ENCODE results near the gene ADSS1.

- TF ChIP-seq EZH2 (IDR thresholded peaks at IDR 0.05) = no peak
- TF ChIP-seq ZBTB33 (IDR thresholded peaks at IDR 0.05; ENCODE audit: extremely low read depth, insufficient replicate concordance, low read length) = no peak
- no peak for TF ChIP-seq CTCF (IDR thresholded peaks at IDR 0.05 in 2 of 3, conservative IDR thresholded peaks at IDR 0.05 in 1 of 3; ENCODE audit: borderline replicate concordance in 1 of 3, insufficient read depth in 1 of 3, low read depth in 2 of 3, low read length in 2 of 3)
- TF ChIP-seq POLR2A (IDR thresholded peaks at IDR 0.05; ENCODE audit: borderline replicate concordance, extremely low read depth, insufficient read depth, insufficient read length) = no peak
- TF ChIP-seq EGR1 (IDR thresholded peaks at IDR 0.05; ENCODE audit: low read depth) = no peak
- TF ChIP-seq ZFX (IDR thresholded peaks at IDR 0.05) = no peak
- no peak for TF ChIP-seq TCF7L2 (IDR thresholded peaks at IDR 0.05; ENCODE audit: borderline replicate concordance, extremely low read depth, insufficient read depth, insufficient read length)
- TF ChIP-seq EZH2phosphoT487 (IDR thresholded peaks at IDR 0.05; ENCODE audit: borderline replicate concordance) = no peak
- no peak for TF ChIP-seq POLR2AphosphoS5 (IDR thresholded peaks at IDR 0.05; ENCODE audit: low read depth, low read length)
These were observed 64.3 kb downstream of the ADSS1 start for GRCh38 chr14:104788161-104788818.
